Fibroblast of lung (primary cell): ENCODE results near the gene AMBRA1.

Source experiments
- CTCF ChIP-seq, 2 donors: IDR thresholded peaks in 1 of 2; conservative IDR thresholded peaks in 1 of 2; 1 replicate in 1 of 2; 2 replicates in 1 of 2; pipeline ENCODE4 v1.5.1; 2011 to 2012; ENCODE audit warnings: low read length in 2 of 2, control low read depth in 1 of 2, inconsistent platforms in 1 of 2, low read depth in 1 of 2, mild to moderate bottlenecking in 1 of 2
- EZH2 ChIP-seq: IDR thresholded peaks from 2 replicates; pipeline ENCODE4 v1.5.1; 2012; ENCODE audit warnings: low read length, control low read depth, mild to moderate bottlenecking; ENCODE audit errors: missing control alignments

- peak; percentile 49 to 71 for TF ChIP-seq CTCF (conservative IDR thresholded peaks at IDR 0.05 in 1 of 2, IDR thresholded peaks at IDR 0.05 in 1 of 2; ENCODE audit: low read depth in 1 of 2, low read length in 2 of 2)
- no peak for TF ChIP-seq EZH2
Measured at GRCh38 chr11:46382646-46383403, 211.0 kb downstream of the AMBRA1 start.
